GM12891 (cell line): ENCODE data around the gene CEMP1.

Source experiments
- POLR2A ChIP-seq: IDR thresholded peaks from 2 replicates; pipeline ENCODE4 v1.6.1; 2011; ENCODE audit warnings: low read depth, low read length, control low read depth
- POLR2AphosphoS5 ChIP-seq: IDR thresholded peaks from 2 replicates; pipeline ENCODE4 v1.6.1; 2011; ENCODE audit warnings: low read depth, low read length, control low read depth
- TAF1 ChIP-seq: IDR thresholded peaks from 2 replicates; pipeline ENCODE4 v1.6.1; 2011; ENCODE audit warnings: low read depth, low read length, control low read depth

DNA sequence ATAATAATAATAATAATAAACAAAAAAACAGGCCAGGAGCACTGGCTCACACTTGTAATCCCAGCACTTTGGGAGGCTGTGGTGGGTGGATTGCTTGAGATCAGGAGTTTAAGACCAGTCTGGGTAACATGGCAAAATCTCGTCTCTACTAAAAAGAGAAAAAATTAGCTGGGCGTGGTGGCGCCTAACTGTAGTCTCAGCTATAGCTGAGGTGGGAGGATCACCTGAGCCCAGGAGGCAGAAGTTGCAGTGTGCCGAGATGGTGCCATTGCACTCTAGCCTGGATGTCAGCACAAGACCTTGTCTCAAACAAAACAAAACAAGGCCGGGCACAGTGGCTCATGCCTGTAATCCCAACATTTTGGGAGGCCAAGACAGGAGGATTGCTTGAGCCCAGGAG lies 36.2 kb downstream of the CEMP1 start:
- TF ChIP-seq POLR2A = no peak
- no peak for TF ChIP-seq POLR2AphosphoS5
- no peak for TF ChIP-seq TAF1
